ENCODE measurements around the gene CRACR2A. TPM values are rescaled to one million over a fixed set of nuclear protein-coding genes. Genes with fewer than 3 reads are reported as not detected.

Gene CRACR2A
- total and polyA plus RNA-seq, 2 of the 13 experiments (the other 11 are each of a cell fraction or from before 2014, with no cell fraction given): 0.09 to 0.20 TPM

- H3K27me3 ChIP-seq (ENCODE audit: control insufficient read depth in 1 of 2, insufficient read depth in 2 of 2, low read length in 2 of 2): peaks cover 2 to 35% of the 10 kb centered on the region in 2 experiments; a peak in 3 of 5 replicates
- 22% methylated on average over 18 of the region's 18 CpGs for WGBS (ENCODE audit: low lambda C conversion rate)
- no peak overlapping the region for H3K4me2 ChIP-seq (ENCODE audit: low read depth, low read length)
- H4K20me1 ChIP-seq (ENCODE audit: insufficient read depth, low read length): no peaks in the 10 kb centered on the region
- TF ChIP-seq ZGPAT (CRISPR knock-in tag; IDR thresholded peaks at IDR 0.05) (no peak), GATAD2A (CRISPR knock-in tag; IDR thresholded peaks at IDR 0.05) (no peak), JUNB (CRISPR knock-in tag; IDR thresholded peaks at IDR 0.05; ENCODE audit: borderline replicate concordance) (no peak)
- H3K9ac ChIP-seq (ENCODE audit: insufficient read depth, low read depth, low read length): no peak overlapping the region
- in situ Hi-C loops (cut with HindIII; ENCODE audit: extremely low pct_ligation_motif_present, low pct_unique_long_range_greater_than_20kb): no loop called here
- H3K36me3 ChIP-seq (replicated peaks in 1 of 2; ENCODE audit: control insufficient read depth in 1 of 2, insufficient read depth in 2 of 2, low read length in 2 of 2): no peaks in the 10 kb centered on the region
- ChIA-PET CTCF (ENCODE audit: low intra/inter-chr PET ratio, low total read pairs) (no interaction called here), POLR2A (no interaction called here)
- FAIRE-seq (no peak), ATAC-seq (no peak), DNase-seq (ENCODE audit: low spot score) (no peak)
- H2AFZ ChIP-seq (ENCODE audit: low read length): no peak overlapping the region
- H3K79me2 ChIP-seq (ENCODE audit: insufficient read depth, low read length): no peaks in the 10 kb centered on the region
- H3K4me3 ChIP-seq (replicated peaks in 1 of 3; ENCODE audit: insufficient read depth in 1 of 3, low read depth in 2 of 3, low read length in 3 of 3): no peak overlapping the region
- intact Hi-C loops (cut with micrococcal nuclease; ENCODE audit: unreplicated experiment): no loop called here
- no peaks in the 10 kb centered on the region for H3K4me1 ChIP-seq (ENCODE audit: insufficient read depth, low read length)
- BruUV-seq (replicated peaks): no TSS peak
- no peaks in the 10 kb centered on the region for H3K9me3 ChIP-seq (ENCODE audit: low read length)
- H3K27ac ChIP-seq (ENCODE audit: extremely low read length, insufficient read depth, low read length): no peak overlapping the region
Observed at GRCh38 chr12:3622822-3623690, 129.9 kb downstream of the CRACR2A start.

GRCh38 chr12:3622021-3622821 lies 130.7 kb downstream of the CRACR2A start:
- in situ Hi-C loops (cut with HindIII; ENCODE audit: extremely low pct_ligation_motif_present, low pct_unique_long_range_greater_than_20kb): no loop called here
- Histone ChIP-seq H3K4me2 (ENCODE audit: low read depth, low read length) (no peak overlapping the region), H4K20me1 (ENCODE audit: insufficient read depth, low read length) (no peaks in the 10 kb centered on the region), H3K27me3 (ENCODE audit: control insufficient read depth in 1 of 2, insufficient read depth in 2 of 2, low read length in 2 of 2) (peaks cover 2 to 35% of the 10 kb centered on the region in 2 experiments; a peak in 3 of 5 replicates), H3K9ac (ENCODE audit: insufficient read depth, low read depth, low read length) (no peak overlapping the region), H3K27ac (ENCODE audit: extremely low read length, insufficient read depth, low read length) (no peak overlapping the region), H2AFZ (ENCODE audit: low read length) (no peak overlapping the region), H3K4me1 (ENCODE audit: insufficient read depth, low read length) (no peaks in the 10 kb centered on the region), H3K4me3 (replicated peaks in 1 of 3; ENCODE audit: insufficient read depth in 1 of 3, low read depth in 2 of 3, low read length in 3 of 3) (no peak overlapping the region), H3K36me3 (replicated peaks in 1 of 2; ENCODE audit: control insufficient read depth in 1 of 2, insufficient read depth in 2 of 2, low read length in 2 of 2) (no peaks in the 10 kb centered on the region), H3K9me3 (ENCODE audit: low read length) (no peaks in the 10 kb centered on the region), H3K79me2 (ENCODE audit: insufficient read depth, low read length) (no peaks in the 10 kb centered on the region)
- no peak for FAIRE-seq
- ATAC-seq: no peak
- TF ChIP-seq SNRNP70 (IDR thresholded peaks at IDR 0.05; ENCODE audit: low read depth, low read length): no peak
- no peak for TF ChIP-seq MIXL1 (CRISPR knock-in tag; IDR thresholded peaks at IDR 0.05)
- TF ChIP-seq ZNF788 (CRISPR knock-in tag; IDR thresholded peaks at IDR 0.05; ENCODE audit: borderline replicate concordance): no peak
- no peak for TF ChIP-seq IKZF4 (CRISPR knock-in tag; IDR thresholded peaks at IDR 0.05; ENCODE audit: borderline replicate concordance, low read depth, not compliant biosample characterization)
- TF ChIP-seq MXD4 (CRISPR knock-in tag; IDR thresholded peaks at IDR 0.05): no peak
- no peak for TF ChIP-seq ZNF44 (CRISPR knock-in tag; IDR thresholded peaks at IDR 0.05)
- TF ChIP-seq ZNF660 (CRISPR knock-in tag; IDR thresholded peaks at IDR 0.05; ENCODE audit: borderline replicate concordance, low read depth): no peak
- ChIA-PET POLR2A (no interaction called here), CTCF (ENCODE audit: low intra/inter-chr PET ratio, low total read pairs) (no interaction called here)
- no peak for DNase-seq (ENCODE audit: low spot score)
- intact Hi-C loops (cut with micrococcal nuclease; ENCODE audit: unreplicated experiment): no loop called here
- BruUV-seq (replicated peaks): no TSS peak
- 47% methylated on average over 2 of the region's 2 CpGs for WGBS (ENCODE audit: low lambda C conversion rate)

All from HepG2 (cell line).